Measurements from ENCODE around the gene STXBP6.

DNA sequence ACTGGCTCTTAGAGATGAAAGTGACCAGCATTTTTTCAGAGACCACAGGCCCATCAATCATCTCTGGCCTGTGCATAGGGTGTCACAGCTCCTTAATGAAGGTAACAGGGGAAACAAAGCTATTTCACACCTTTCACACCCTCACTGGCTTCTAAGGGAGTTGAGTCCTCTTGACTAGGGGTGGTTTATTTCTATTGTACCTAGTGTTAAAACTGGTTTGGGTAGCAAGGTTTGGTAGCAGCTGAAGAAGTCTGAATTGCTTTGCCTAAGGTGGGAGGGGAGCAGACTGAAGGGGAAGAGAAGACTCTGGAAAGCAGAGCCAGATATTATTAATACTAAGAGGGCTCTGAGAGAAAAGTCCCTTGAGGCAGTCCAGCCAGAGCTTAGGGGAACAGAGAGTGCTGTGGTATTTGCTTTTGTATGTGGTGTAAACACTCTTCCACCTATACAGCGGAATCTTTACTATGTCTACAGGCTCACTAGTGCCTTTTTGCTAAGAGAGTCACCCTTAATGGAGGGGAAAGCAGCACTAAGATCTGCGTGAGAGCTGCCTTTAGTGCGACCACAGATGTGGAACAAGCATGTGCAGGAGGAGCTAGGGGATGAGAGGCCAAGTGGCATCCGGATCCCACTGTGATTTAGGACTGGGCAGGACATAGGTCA, 95.8 kb downstream of the STXBP6 start:
- TF ChIP-seq, protein P1, sequence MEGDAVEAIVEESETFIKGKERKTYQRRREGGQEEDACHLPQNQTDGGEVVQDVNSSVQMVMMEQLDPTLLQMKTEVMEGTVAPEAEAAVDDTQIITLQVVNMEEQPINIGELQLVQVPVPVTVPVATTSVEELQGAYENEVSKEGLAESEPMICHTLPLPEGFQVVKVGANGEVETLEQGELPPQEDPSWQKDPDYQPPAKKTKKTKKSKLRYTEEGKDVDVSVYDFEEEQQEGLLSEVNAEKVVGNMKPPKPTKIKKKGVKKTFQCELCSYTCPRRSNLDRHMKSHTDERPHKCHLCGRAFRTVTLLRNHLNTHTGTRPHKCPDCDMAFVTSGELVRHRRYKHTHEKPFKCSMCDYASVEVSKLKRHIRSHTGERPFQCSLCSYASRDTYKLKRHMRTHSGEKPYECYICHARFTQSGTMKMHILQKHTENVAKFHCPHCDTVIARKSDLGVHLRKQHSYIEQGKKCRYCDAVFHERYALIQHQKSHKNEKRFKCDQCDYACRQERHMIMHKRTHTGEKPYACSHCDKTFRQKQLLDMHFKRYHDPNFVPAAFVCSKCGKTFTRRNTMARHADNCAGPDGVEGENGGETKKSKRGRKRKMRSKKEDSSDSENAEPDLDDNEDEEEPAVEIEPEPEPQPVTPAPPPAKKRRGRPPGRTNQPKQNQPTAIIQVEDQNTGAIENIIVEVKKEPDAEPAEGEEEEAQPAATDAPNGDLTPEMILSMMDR (IDR thresholded peaks at IDR 0.05) = no peak
- TF ChIP-seq POLR2AphosphoS5 (IDR thresholded peaks at IDR 0.05) (no peak), POLR2A (IDR thresholded peaks at IDR 0.05) (no peak), EP300 (IDR thresholded peaks at IDR 0.05) (no peak)

All from suprapubic skin (tissue), 4 donors.